DMS53 (cell line): ENCODE data around the gene RFC4.
"Not testable (repeated sequence)": the region's sequence is repeated elsewhere in the genome, so short reads cannot be mapped to it uniquely, and the experiment has no call there.

Source experiments
- DNase-seq: peaks from one replicate; lab custom pipeline; 2025; lab: John Stamatoyannopoulos, UW

RFC4 gene

DNA sequence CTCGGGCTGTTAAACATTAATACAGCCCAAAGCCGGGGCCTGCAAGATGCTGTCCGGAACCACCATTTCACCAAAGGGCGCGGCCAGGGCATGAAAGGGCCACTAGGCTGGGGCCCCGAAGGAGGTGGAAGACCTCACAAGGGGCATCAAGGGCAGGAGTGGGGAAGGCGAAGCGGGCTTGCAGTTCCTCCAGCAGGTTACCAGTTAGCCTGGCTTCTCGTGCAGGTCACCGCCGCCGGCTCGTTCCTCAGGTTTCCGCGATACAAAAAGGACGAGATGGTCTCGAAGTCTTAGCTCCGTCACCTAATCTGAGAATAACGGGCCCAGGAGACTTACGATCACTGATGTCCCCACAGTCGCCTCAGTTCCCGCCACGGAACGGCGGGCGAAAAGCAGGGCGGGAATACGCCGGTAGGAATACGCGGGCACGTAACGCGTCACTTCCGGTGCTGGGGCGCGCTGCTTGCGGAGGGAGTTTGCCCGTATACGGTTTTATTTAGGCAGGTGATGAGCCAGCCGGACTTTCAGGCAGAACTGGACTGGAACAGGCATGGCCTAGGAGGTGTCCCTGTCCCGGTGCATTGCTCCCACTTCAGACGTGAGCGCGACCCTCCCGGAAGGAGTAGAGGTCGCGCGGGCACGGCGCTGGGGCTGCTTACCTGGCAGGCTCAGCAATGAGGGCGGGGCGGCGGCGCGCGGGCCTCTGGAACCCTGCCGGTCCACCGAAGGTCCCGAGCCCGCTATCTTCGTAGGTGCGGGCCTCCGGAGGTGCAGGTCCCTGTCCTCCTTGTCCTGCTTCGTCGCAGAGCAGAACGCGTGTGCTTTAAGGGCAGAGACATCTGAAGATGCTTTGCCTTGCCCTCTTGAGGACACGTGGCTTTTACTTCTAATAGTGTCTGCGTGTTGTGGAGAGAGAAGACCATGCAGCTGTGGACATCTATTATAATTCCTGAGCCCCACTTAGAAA, at the start of gene RFC4:
RFC4 (minus strand) TSS at position 394 of the 967 bp plus-strand sequence. CDS start 1,769 bp downstream, outside the sequence.
- DNase-seq, result peak; percentile 90

DNA sequence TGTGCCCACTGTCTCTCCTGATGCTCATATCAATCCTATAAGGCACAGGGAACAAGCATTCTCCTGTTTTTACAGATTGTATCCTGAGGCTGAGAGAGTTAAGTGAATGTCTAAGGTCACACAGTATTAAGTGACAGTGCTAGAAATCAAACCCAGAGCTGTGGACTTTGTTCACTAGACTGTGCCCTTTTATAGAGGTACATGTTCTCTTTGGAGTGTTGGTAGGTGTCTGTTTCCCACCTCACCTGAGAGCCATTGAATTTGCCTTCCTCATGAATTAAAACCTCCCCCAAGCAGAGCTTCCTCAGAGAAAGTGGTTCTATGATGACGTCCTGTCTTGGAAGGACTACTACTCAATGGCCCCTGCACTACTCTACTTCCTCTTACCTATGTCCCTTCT, 48.7 kb upstream of the RFC4 start:
- no peak for DNase-seq

- DNase-seq, result no peak
These were observed 47.9 kb upstream of the RFC4 start for GRCh38 chr3:186854146-186854545.

DNA sequence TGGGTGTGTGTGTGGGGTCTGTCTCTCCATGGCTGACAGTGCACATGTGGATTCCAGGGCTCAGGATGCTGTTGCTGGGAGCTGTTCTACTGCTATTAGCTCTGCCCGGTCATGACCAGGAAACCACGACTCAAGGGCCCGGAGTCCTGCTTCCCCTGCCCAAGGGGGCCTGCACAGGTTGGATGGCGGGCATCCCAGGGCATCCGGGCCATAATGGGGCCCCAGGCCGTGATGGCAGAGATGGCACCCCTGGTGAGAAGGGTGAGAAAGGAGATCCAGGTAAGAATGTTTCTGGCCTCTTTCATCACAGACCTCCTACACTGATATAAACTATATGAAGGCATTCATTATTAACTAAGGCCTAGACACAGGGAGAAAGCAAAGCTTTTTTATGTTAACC, 46.7 kb upstream of the RFC4 start:
- DNase-seq, result no peak

GRCh38 chr3:186851835-186852234, 45.6 kb upstream of the RFC4 start:
- not testable (repeated sequence) for DNase-seq

GRCh38 chr3:186849374-186849975, 43.2 kb upstream of the RFC4 start:
- DNase-seq, result peak; percentile 63

DNA sequence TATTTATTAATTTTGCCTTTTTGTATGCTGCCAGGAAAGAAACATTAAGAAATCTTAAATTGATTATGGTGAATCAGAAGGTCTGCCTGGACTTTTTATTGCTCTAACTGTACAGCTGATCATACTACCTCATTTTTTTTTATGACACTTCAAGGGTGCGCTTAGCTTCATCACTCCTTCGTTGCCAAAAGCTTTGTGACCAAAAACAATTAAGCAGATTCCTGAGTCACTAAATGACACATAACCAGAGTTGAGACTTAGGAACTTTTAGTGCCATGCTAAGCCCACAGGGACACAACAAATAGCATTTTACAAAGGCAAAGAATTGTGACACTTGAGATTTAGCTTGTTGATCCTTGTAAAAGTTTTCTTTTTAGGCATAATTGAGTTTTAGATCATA, 41.2 kb upstream of the RFC4 start:
- no peak for DNase-seq

DNA sequence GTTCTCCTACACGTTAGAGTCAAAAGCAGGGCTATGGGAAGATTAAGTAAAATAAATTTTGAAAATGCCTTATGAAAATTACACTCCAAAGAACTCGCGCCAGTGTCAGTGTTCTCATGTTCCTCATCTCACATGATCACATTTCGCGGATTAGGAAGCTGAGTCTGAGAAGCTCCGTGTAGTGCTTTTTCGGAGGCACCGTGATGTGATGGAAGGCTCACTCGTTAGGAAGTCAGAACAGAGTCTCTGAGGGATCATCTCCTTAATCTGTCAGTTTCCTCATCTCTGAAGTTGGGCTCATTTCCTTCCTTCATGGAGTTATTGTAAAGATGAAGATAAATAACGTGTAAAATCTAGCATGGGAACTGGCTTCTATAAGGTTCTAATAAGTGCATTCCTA, 39.5 kb upstream of the RFC4 start:
- DNase-seq, result no peak

GRCh38 chr3:186844908-186845307, 38.6 kb upstream of the RFC4 start:
- DNase-seq, result no peak

DNA sequence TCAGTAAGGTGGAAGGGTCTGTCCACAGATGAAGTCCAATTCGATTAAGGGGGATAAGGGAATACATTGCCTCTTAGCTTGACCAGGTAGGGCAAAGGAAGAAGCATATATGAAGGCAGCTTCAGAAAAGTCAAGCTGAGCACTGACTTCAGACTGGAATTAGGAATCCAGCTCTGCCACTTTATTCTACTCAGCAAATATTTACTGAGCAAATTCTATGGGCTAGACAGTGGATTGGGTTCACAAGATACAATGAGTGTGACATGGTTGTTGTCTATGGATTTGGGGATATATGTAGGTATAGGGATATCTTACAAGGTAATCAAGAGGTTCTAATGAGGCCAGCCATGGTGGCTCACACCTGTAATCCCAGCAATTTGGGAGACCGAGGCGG, 36.8 kb upstream of the RFC4 start:
- peak; percentile 11 for DNase-seq

GRCh38 chr3:186842426-186843038, 36.2 kb upstream of the RFC4 start, which contains the start of gene ADIPOQ:
ADIPOQ (plus strand) TSS chr3:186842710; CDS start chr3:186853059, 10,349 bp downstream.
- no peak for DNase-seq

DNA sequence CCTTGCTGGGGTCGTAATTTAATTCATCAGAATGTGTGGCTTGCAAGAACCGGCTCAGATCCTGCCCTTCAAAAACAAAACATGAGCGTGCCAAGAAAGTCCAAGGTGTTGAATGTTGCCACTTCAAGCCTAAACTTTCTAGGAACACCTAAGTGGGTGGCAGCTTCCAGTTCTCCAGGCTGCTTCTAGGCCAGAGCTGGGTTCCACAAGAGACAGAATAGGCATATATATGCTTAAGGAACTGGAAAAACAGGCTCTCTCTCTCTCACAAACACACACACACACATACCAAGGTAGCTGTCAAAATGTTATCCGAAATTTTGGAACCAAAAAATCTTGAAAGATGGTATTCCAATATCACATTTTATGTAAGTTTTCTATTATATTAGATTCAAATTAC, 35.3 kb upstream of the RFC4 start:
- peak; percentile 44 for DNase-seq

DNA sequence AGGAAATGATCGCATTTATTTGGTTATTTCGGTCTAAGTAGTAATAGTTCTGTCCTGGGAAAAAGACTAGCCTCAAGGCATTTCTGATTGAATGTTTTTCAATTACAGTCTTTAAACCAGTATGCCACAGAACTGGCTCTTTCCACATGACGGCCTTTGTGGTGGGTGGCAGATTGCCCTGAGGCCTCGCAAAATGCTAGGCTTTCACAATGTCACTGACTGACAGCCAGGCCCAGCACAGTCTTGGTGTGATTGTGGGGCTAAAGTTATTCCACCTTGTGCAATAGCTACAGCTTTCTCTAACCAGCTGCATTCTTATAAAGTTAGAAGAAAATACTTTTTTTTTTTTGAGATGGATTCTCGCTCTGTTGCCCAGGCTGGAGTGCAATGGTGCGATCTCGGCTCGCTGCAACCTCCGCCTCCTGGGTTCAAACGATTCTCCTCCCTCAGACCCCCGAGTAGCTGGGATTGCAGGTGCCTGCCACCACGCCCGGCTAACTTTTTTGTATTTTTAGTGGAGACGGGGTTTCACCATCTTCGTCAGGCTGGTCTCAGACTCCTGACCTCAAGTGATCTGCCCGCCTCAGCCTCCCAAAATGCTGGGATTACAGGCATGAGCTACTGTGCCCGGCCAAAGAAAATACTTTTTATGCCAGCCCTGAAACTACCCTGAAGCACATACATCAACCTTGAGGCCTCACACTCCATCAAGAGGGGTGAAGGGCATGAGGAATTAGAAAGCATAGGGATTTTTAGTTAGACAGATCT, 33.8 kb upstream of the RFC4 start:
- no peak for DNase-seq

GRCh38 chr3:186832276-186832675, 26.0 kb upstream of the RFC4 start:
- DNase-seq, result no peak

- DNase-seq, result no peak
These were observed 25.5 kb upstream of the RFC4 start for GRCh38 chr3:186831798-186832197.

DNA sequence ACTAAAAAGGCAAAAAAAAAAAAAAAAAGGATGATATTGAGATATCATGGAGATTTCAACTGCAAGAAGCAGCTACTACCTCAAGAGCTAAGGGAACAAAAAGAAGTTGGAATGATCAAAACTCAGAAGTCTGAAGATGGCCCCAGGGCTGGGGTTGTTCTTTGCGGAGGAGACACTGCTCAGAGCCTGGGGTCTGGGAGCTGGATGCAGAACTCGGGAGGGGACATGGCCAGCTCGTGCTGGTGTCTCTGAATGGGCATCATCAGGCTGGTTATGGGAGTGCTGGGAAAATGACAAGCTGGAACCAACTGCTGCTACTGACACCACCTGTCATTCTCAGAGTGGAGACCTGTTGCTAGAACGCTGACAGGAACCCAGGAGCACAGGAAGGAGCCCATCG, 22.1 kb upstream of the RFC4 start:
- peak; percentile 45 for DNase-seq

DNA sequence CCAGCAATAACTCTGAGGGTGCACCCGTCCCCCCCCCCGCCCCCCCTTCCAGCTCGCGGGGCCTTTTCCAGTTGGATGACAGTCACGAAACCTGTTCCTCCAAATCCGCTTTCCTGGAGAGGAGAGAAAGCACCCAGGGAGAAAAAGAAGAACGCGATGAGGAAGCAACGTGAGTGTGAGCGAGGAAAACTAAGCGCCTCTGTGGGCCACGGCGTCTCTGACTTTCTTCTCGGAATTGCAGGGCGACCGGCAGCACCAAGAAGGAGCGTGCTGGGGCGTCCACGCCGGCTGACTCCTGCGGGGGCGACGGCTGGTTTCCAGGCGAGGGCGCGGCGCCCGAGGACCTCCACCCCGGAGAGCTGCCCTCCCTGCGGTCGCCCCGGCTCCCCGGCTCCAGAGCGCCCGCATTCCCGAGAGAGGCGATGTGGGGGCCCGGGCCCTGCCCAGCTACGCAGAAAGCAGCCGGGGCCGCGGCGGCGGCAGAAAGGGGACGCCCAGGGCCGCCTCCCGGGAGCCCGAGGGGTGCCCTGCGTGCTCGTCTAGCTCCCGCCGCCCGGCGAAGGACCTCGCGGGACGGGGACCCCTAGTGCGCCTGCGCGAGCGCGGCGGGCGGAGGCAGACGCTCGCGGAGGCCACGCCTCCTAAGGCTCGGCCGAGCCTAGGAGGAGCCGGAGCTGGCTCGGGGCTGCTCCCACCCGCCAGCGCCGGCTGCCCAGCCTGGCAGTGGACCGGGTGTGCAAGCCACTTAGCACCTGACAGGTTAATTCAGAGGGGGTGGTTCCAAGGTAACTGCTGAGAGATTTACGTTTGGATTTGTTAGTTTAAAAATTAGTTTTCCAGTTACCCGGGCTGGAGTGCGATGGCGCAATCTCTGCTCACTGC, 20.9 kb upstream of the RFC4 start:
- peak; percentile 90 for DNase-seq

DNA sequence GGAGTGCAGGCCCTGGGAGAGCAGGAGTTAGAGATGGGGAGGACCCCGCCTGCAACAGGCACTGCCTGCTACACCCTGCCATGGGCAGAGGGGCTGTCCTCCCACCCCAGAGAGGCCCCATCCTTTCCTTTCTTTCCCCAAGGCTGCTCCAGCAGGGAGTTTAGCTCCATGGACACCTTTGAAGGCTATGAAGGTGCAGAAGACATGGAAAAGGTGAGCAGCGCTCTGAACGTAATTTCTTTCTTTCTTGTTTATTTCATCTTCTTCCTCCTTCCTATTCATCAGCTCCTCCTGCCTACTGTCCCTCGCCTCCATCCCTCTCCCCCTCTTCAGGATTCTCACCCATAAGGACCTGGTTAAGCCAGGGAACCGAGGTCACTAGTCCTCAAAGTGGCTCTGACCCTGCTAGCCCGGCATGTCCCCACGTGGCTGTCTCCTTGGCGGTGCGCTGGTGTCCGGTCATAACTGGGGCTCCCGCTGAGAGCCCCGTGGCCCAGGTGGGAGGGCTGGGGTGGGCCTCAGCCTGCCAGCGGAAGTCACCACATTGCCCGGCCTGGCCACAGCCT, 20.2 kb upstream of the RFC4 start:
- peak; percentile 50 for DNase-seq

DNA sequence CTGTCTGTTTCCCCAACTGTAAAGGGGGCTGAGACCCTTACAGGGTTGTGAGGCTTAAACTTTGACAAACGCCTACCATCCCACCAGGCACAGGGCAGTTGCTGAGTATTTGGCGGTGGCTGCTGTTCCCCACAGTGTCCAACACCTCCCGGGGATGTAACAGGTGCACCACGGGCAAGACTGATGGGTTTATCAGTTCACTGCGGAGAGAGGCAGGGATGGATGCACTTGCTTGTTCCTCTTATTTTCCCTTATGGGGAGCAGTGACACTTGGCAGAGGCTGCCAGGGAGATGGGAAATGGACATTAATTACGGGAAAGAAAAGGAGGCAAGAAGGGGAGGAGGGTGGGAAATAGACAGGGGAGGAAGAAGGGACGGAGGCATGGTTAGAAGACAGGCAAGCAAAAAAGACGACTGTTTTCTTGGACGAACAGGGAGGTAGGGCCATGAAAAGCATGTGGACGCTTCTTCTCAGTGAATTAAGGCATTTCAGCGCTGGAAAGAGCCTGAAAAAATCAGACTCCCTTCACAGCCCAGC, 19.7 kb upstream of the RFC4 start:
- DNase-seq, result no peak

DNA sequence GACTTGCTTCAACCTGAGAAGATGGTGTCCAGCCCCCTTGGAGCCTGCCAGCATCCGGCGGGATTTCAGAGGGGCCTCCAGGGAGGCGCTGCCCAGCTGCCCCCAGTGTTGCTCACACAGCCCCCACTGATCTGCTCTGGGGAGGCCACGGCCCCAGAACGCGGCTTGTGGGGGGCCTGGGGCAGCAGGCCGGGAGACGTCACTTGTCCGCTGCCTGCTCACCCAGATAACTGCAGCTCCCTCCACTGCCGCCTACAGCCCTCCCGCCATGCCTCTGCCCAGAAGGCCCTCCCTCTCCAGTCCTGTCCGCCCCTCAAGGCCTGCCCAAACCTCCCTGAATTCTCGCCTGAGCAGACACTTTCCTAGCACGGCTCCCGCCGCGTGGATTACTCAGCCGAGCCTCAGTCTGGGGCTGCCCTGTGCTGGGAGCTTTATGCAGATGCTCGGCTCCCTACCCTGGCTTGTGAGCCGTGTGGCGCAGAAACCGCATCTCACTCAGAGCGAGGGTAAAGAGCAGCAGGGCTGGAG, 19.1 kb upstream of the RFC4 start:
- DNase-seq, result peak; percentile 24
